IMR-90 (cell line): Measurements from ENCODE around the gene VPS13A. TPM values are rescaled to one million over a fixed set of nuclear protein-coding genes. Genes with fewer than 3 reads are reported as not detected.
"Not testable (repeated sequence)": the region's sequence is repeated elsewhere in the genome, so short reads cannot be mapped to it uniquely, and the experiment has no call there.

Experiments
- ATAC-seq: fragments of 200-7000 bp; cut with Tn5 transposase; 2 replicates; pipeline ENCODE4 v1.9.1; 2020; ENCODE audit warnings: low read depth, mild to moderate bottlenecking, moderate library complexity
- BruUV-seq: library from RNA; stranded (reverse); fragments of 400-500 nt; replicated peaks from 2 replicates; lab custom pipeline; 2021; lab: Mats Ljungman, UMichigan
- CTCF ChIA-PET: fragments of 300-600 bp; formaldehyde crosslinking; extraction: SDS; loops from one replicate; lab custom pipeline; 2021; ENCODE audit warnings: antibody characterized with exemption; lab: Yijun Ruan, JAX
- POLR2A ChIA-PET: fragments of 300-600 bp; sonication (Branson Sonifier 250); formaldehyde crosslinking; loops from one replicate; lab custom pipeline; 2022; ENCODE audit warnings: antibody characterized with exemption; ENCODE audit not compliant: unreplicated experiment; lab: Charles Lee
- DNase-seq: peaks from one replicate; pipeline ENCODE4 v3.0.0; 2013
- H2AFZ ChIP-seq: replicated peaks from 2 replicates; pipeline ENCODE3; 2013; ENCODE audit warnings: low read length, mild to moderate bottlenecking; ENCODE audit not compliant: poor library complexity
- H2AK5ac ChIP-seq: 2 replicates; pipeline ENCODE4 v1.6.1; 2013; ENCODE audit warnings: low read depth, low read length, inconsistent platforms
- H2AK9ac ChIP-seq: replicated peaks from 2 replicates; pipeline ENCODE3; 2013; ENCODE audit warnings: mild to moderate bottlenecking, low read depth, low read length, moderate library complexity; ENCODE audit not compliant: poor library complexity
- H2BK120ac ChIP-seq: 2 replicates; pipeline ENCODE4 v1.6.1; 2013; ENCODE audit warnings: low read depth, low read length, inconsistent platforms
- H2BK15ac ChIP-seq: 3 replicates; pipeline ENCODE4 v1.6.1; 2013; ENCODE audit warnings: low read depth, low read length, inconsistent platforms
- H2BK20ac ChIP-seq: 2 replicates; pipeline ENCODE4 v1.6.1; 2013; ENCODE audit warnings: low read depth, mild to moderate bottlenecking, inconsistent platforms, low read length, moderate library complexity
- H2BK5ac ChIP-seq: 2 replicates; pipeline ENCODE4 v1.6.1; 2013; ENCODE audit warnings: mild to moderate bottlenecking, low read depth, low read length, inconsistent platforms; ENCODE audit not compliant: poor library complexity, severe bottlenecking
- H3K14ac ChIP-seq: replicated peaks from 2 replicates; pipeline ENCODE4 v1.6.1; 2013; ENCODE audit warnings: low read depth, low read length, inconsistent platforms
- H3K18ac ChIP-seq: 2 replicates; pipeline ENCODE4 v1.6.1; 2013; ENCODE audit warnings: low read depth, low read length, control low read depth
- H3K23ac ChIP-seq: 2 replicates; pipeline ENCODE4 v1.6.1; 2013; ENCODE audit warnings: low read depth, low read length, inconsistent platforms
- H3K27ac ChIP-seq: 2 replicates; pipeline ENCODE4 v1.5.1; 2013; ENCODE audit warnings: mild to moderate bottlenecking, control low read depth, low read length; ENCODE audit not compliant: insufficient read depth
- H3K27me3 ChIP-seq: 2 replicates; pipeline ENCODE4 v1.6.1; 2013; ENCODE audit warnings: low read length; ENCODE audit not compliant: control insufficient read depth, insufficient read depth
- H3K36me3 ChIP-seq: 2 replicates; pipeline ENCODE4 v1.6.1; 2013; ENCODE audit warnings: low read length, mixed read lengths; ENCODE audit not compliant: control insufficient read depth, insufficient read depth
- H3K4ac ChIP-seq: 2 replicates; pipeline ENCODE4 v1.6.1; 2013; ENCODE audit warnings: low read depth, low read length, inconsistent platforms
- H3K4me1 ChIP-seq: 2 replicates; pipeline ENCODE4 v1.6.1; 2013; ENCODE audit warnings: low read length, mixed read lengths; ENCODE audit not compliant: control insufficient read depth, insufficient read depth
- H3K4me2 ChIP-seq: 2 replicates; pipeline ENCODE4 v1.6.1; 2013; ENCODE audit warnings: low read depth, mild to moderate bottlenecking, control low read depth, low read length, moderate library complexity
- H3K4me3 ChIP-seq: 2 replicates; pipeline ENCODE4 v1.5.1; 2013; ENCODE audit warnings: low read depth, mild to moderate bottlenecking, control low read depth, low read length, moderate library complexity; ENCODE audit not compliant: insufficient read depth
- H3K56ac ChIP-seq: 2 replicates; pipeline ENCODE4 v1.6.1; 2013; ENCODE audit warnings: low read length, inconsistent platforms; ENCODE audit not compliant: insufficient read depth; ENCODE audit errors: extremely low read depth
- H3K79me1 ChIP-seq, 2 experiments: 2 replicates each; pipeline ENCODE4 v1.6.1; 2013; ENCODE audit warnings: low read length in 2 of 2, inconsistent platforms in 1 of 2, low read depth in 1 of 2
- H3K9ac ChIP-seq: 2 replicates; pipeline ENCODE4 v1.6.1; 2013; ENCODE audit warnings: low read depth, low read length, control low read depth
- H3K9me1 ChIP-seq: 2 replicates; pipeline ENCODE4 v1.6.1; 2013; ENCODE audit warnings: low read length, inconsistent platforms; ENCODE audit not compliant: insufficient read depth
- H3K9me3 ChIP-seq: 2 replicates; pipeline ENCODE4 v1.6.1; 2013; ENCODE audit warnings: low read length; ENCODE audit not compliant: control insufficient read depth, insufficient read depth
- H4K20me1 ChIP-seq: 2 replicates; pipeline ENCODE4 v1.6.1; 2013; ENCODE audit warnings: low read length, inconsistent platforms; ENCODE audit not compliant: insufficient read depth
- H4K5ac ChIP-seq: 2 replicates; pipeline ENCODE4 v1.6.1; 2013; ENCODE audit warnings: mild to moderate bottlenecking, low read depth, low read length, control low read depth
- H4K8ac ChIP-seq, 2 experiments: 2 replicates each; pipeline ENCODE4 v1.6.1; 2013; ENCODE audit warnings: low read depth in 2 of 2, low read length in 2 of 2, control low read depth in 1 of 2, inconsistent platforms in 1 of 2
- H4K91ac ChIP-seq: 2 replicates; pipeline ENCODE4 v1.6.1; 2013; ENCODE audit warnings: low read depth, low read length, inconsistent platforms; ENCODE audit not compliant: insufficient read depth
- WGBS, 2 experiments: methylation state at CpG; one replicate each; pipeline versions ENCODE4 v1.1.5 to v1.1.7; 2013; ENCODE audit warnings: missing lambda C conversion rate in 2 of 2; ENCODE audit not compliant: insufficient read length in 1 of 2; ENCODE audit errors: extremely low coverage in 2 of 2; 5-methylcytosine and 5-hydroxymethylcytosine counted together
- dilution Hi-C: fragments of 300-500 bp; cut with HindIII; formaldehyde crosslinking; loops from one replicate; pipeline ENCODE4 v1.14.3; 2018; ENCODE audit warnings: low sequenced_read_pairs; ENCODE audit not compliant: unreplicated experiment
- in situ Hi-C: fragments of 300-500 bp; cut with MboI; formaldehyde crosslinking; loops from 3 replicates; pipeline ENCODE4 v1.14.3; 2019; ENCODE audit warnings: low sequenced_read_pairs, inconsistent platforms, mixed read lengths
- intact Hi-C: fragments of 100-400 bp; cut with micrococcal nuclease; formaldehyde crosslinking; loops from 2 replicates; pipeline ENCODE4 v1.10.0; 2022
- polyA plus RNA-seq, 3 experiments: library from polyadenylated mRNA; depleted of rRNA; stranded (reverse); fragments of >200 nt; gene quantifications; 2 replicates each; pipeline ENCODE4 v1.2.3, GENCODE V29; 2012; ENCODE audit warnings: low replicate concordance in 1 of 3
- total RNA-seq: library from RNA; depleted of rRNA; stranded (reverse); fragments of >200 nt; gene quantifications from 2 replicates; pipeline ENCODE4 v1.2.3, GENCODE V29; 2012

Gene VPS13A
- total and polyA plus RNA-seq, 2 of the 4 experiments (the other 2 are of a cell fraction) = 10.4 to 26.5 TPM

GRCh38 chr9:77398581-77398980 lies 221.2 kb downstream of the VPS13A start:
- H2AFZ ChIP-seq, H4K20me1 ChIP-seq, H3K27ac ChIP-seq, H2BK120ac ChIP-seq, H3K56ac ChIP-seq, H3K9me1 ChIP-seq, H3K4ac ChIP-seq, H4K5ac ChIP-seq, CTCF ChIA-PET, H3K4me1 ChIP-seq, H2BK15ac ChIP-seq, H3K4me2 ChIP-seq, H4K91ac ChIP-seq, H3K9me3 ChIP-seq, H3K14ac ChIP-seq, H3K36me3 ChIP-seq, in situ Hi-C loops, intact Hi-C loops, H2BK20ac ChIP-seq, H2AK9ac ChIP-seq, H3K79me1 ChIP-seq, ATAC-seq, dilution Hi-C loops, H4K8ac ChIP-seq, H3K23ac ChIP-seq, H3K4me3 ChIP-seq, H3K18ac ChIP-seq, BruUV-seq, H3K9ac ChIP-seq, POLR2A ChIA-PET, H3K27me3 ChIP-seq, H2AK5ac ChIP-seq, H2BK5ac ChIP-seq: not testable (repeated sequence)
- peak; percentile 58 for DNase-seq
- no CpG with 5 or more reads among the region's 9 CpGs for WGBS, 2 experiments
